Neutrophil (primary cell): Measurements from ENCODE around the gene KPNB1.

ENCODE experiments used
- H3K27ac ChIP-seq: fragments of 200-600 bp; sonication (generic); 2 replicates; pipeline ENCODE4 v1.5.1; 2016; ENCODE audit warnings: mild to moderate bottlenecking, moderate library complexity
- H3K27me3 ChIP-seq: fragments of 200-600 bp; sonication (generic); 2 replicates; pipeline ENCODE4 v1.6.0; 2016; ENCODE audit warnings: mild to moderate bottlenecking
- H3K36me3 ChIP-seq: fragments of 200-600 bp; sonication (generic); 2 replicates; pipeline ENCODE4 v1.5.1; 2017
- H3K4me1 ChIP-seq, 2 experiments: fragments of 200-600 bp in 1 of 2; sonication (generic) in 1 of 2; 1 replicate in 1 of 2; 2 replicates in 1 of 2; pipeline versions ENCODE4 v1.5.1 to v1.6.1; 2013 to 2016; ENCODE audit warnings: low read depth in 1 of 2, low read length in 1 of 2, mild to moderate bottlenecking in 1 of 2, moderate library complexity in 1 of 2; ENCODE audit not compliant: control insufficient read depth in 1 of 2, insufficient read depth in 1 of 2
- H3K4me3 ChIP-seq, 2 experiments: fragments of 200-600 bp in 1 of 2; sonication (generic) in 1 of 2; 1 replicate in 1 of 2; 2 replicates in 1 of 2; pipeline ENCODE4 v1.5.1; 2013 to 2016; ENCODE audit warnings: low read depth in 1 of 2, low read length in 1 of 2, mild to moderate bottlenecking in 1 of 2, moderate library complexity in 1 of 2
- H3K9me3 ChIP-seq: fragments of 200-600 bp; sonication (generic); 2 replicates; pipeline ENCODE4 v1.5.1; 2016
- CTCF ChIP-seq: fragments of 200-600 bp; sonication (generic); IDR thresholded peaks from 2 replicates; pipeline ENCODE4 v1.5.1; 2016; ENCODE audit warnings: antibody characterized with exemption

The KPNB1 gene

GRCh38 chr17:47630614-47631013, 19.1 kb upstream of the KPNB1 start:
- Histone ChIP-seq H3K4me3 (no peak overlapping the region), H3K4me1 (no peaks in the 10 kb centered on the region), H3K36me3 (peaks cover 69% of the 10 kb centered on the region), H3K27ac (no peak overlapping the region), H3K27me3 (no peaks in the 10 kb centered on the region), H3K9me3 (no peaks in the 10 kb centered on the region)
- TF ChIP-seq CTCF: no peak

- H3K9me3 ChIP-seq: no peaks in the 10 kb centered on the region
- H3K36me3 ChIP-seq: peaks cover 71% of the 10 kb centered on the region
- no peak overlapping the region for H3K27ac ChIP-seq
- no peak overlapping the region for H3K4me3 ChIP-seq
- no peaks in the 10 kb centered on the region for H3K4me1 ChIP-seq
- H3K27me3 ChIP-seq: no peaks in the 10 kb centered on the region
- TF ChIP-seq CTCF: no peak
These were observed 16.7 kb upstream of the KPNB1 start for GRCh38 chr17:47632991-47633390.

GRCh38 chr17:47633996-47634395, 15.7 kb upstream of the KPNB1 start:
- TF ChIP-seq CTCF: no peak
- Histone ChIP-seq H3K4me1 (no peaks in the 10 kb centered on the region), H3K36me3 (peaks cover 67% of the 10 kb centered on the region), H3K27ac (no peak overlapping the region), H3K9me3 (no peaks in the 10 kb centered on the region), H3K27me3 (no peaks in the 10 kb centered on the region), H3K4me3 (no peak overlapping the region)

- H3K27me3 ChIP-seq: no peaks in the 10 kb centered on the region
These were observed 14.8 kb upstream of the KPNB1 start for GRCh38 chr17:47634870-47635269.

GRCh38 chr17:47635734-47636133, 14.0 kb upstream of the KPNB1 start:
- no peak for TF ChIP-seq CTCF
- no peak overlapping the region for H3K4me3 ChIP-seq
- no peak overlapping the region for H3K27ac ChIP-seq
- no peaks in the 10 kb centered on the region for H3K27me3 ChIP-seq
- no peaks in the 10 kb centered on the region for H3K4me1 ChIP-seq
- H3K36me3 ChIP-seq: peaks cover 52% of the 10 kb centered on the region
- H3K9me3 ChIP-seq: no peaks in the 10 kb centered on the region

More at GRCh38 chr17:47634870-47635269, 14.8 kb upstream of the KPNB1 start:
- peaks cover 60% of the 10 kb centered on the region for H3K36me3 ChIP-seq
- no peaks in the 10 kb centered on the region for H3K9me3 ChIP-seq
- H3K4me1 ChIP-seq: no peaks in the 10 kb centered on the region
- no peak overlapping the region for H3K4me3 ChIP-seq
- TF ChIP-seq CTCF: no peak
- no peak overlapping the region for H3K27ac ChIP-seq
